T-cell (primary cell): ENCODE results near the gene CLCF1. TPM values are rescaled to one million over a fixed set of nuclear protein-coding genes. Genes with fewer than 3 reads are reported as not detected.
A peak's percentile ranks its signal among the peaks of the same experiment; 100 is the strongest.

Experiments
- ATAC-seq, 4 experiments: fragments of 200-7000 bp in 3 of 4; fragments of 150-1000 bp in 1 of 4; cut with Tn5 transposase; replicated peaks in 1 of 4; 1 replicate in 3 of 4; 2 replicates in 1 of 4; pipeline ENCODE4 v1.10.0; 2021; ENCODE audit warnings: moderate library complexity in 3 of 4, mild to moderate bottlenecking in 2 of 4, moderate number of reproducible peaks in 1 of 4
- CTCF ChIA-PET, 2 donors: fragments of 300-600 bp; sonication (Branson Sonifier 250); formaldehyde crosslinking; loops; one replicate each; lab custom pipeline; 2022; ENCODE audit warnings: antibody characterized with exemption in 2 of 2; lab: Charles Lee
- POLR2A ChIA-PET, 2 donors: fragments of 300-600 bp; sonication (Branson Sonifier 250); formaldehyde crosslinking; loops; one replicate each; lab custom pipeline; 2022; ENCODE audit warnings: antibody characterized with exemption in 2 of 2; lab: Charles Lee
- DNase-seq, 35 experiments: peaks; one replicate each; pipeline versions ENCODE4 v3.0.0 to v3.0.0-alpha.2; 2013 to 2023
- H3K27ac ChIP-seq: one replicate; pipeline ENCODE4 v1.5.1; 2013; ENCODE audit warnings: low read length
- H3K27me3 ChIP-seq, 2 experiments: replicated peaks in 1 of 2; 1 replicate in 1 of 2; 2 replicates in 1 of 2; pipeline versions ENCODE4 v1.6.1 to v1.7.0; 2013; ENCODE audit warnings: low read length in 1 of 2, mixed read lengths in 1 of 2; ENCODE audit not compliant: control insufficient read depth in 2 of 2, insufficient read depth in 2 of 2; ENCODE audit errors: extremely low read depth in 1 of 2
- H3K36me3 ChIP-seq, 2 donors: 1 replicate in 1 of 2; 2 replicates in 1 of 2; pipeline versions ENCODE4 v1.6.1 to v1.7.0; 2013; ENCODE audit warnings: low read length in 1 of 2; ENCODE audit not compliant: control insufficient read depth in 2 of 2, insufficient read depth in 1 of 2; ENCODE audit errors: extremely low read depth in 1 of 2
- H3K4me1 ChIP-seq, 2 experiments: 1 replicate in 1 of 2; 2 replicates in 1 of 2; pipeline versions ENCODE4 v1.6.1 to v1.7.0; 2013; ENCODE audit warnings: low read length in 2 of 2, mixed read lengths in 1 of 2; ENCODE audit not compliant: insufficient read depth in 2 of 2, control insufficient read depth in 1 of 2; ENCODE audit errors: extremely low read depth in 1 of 2
- H3K4me3 ChIP-seq, 2 donors: 1 replicate in 1 of 2; 2 replicates in 1 of 2; pipeline versions ENCODE4 v1.5.1 to v1.7.0; 2013; ENCODE audit warnings: mild to moderate bottlenecking in 2 of 2, low read length in 1 of 2, moderate library complexity in 1 of 2; ENCODE audit not compliant: control insufficient read depth in 1 of 2; ENCODE audit errors: extremely low read depth in 1 of 2
- H3K9me3 ChIP-seq: 2 replicates; pipeline ENCODE4 v1.7.0; 2013
- H3K27ac Mint-ChIP-seq, 2 donors: one replicate each; pipeline ENCODE4 v1.8.0; 2020 to 2021; ENCODE audit warnings: mild to moderate bottlenecking in 2 of 2, mixed read lengths in 2 of 2
- H3K27me3 Mint-ChIP-seq, 2 donors: one replicate each; pipeline ENCODE4 v1.8.0; 2021 to 2022; ENCODE audit warnings: mixed read lengths in 2 of 2
- H3K36me3 Mint-ChIP-seq: one replicate; pipeline ENCODE4 v1.8.0; 2021; ENCODE audit warnings: mixed read lengths
- H3K4me1 Mint-ChIP-seq, 3 donors: one replicate each; pipeline ENCODE4 v1.8.0; 2020 to 2022; ENCODE audit warnings: mixed read lengths in 3 of 3, mild to moderate bottlenecking in 1 of 3
- H3K4me3 Mint-ChIP-seq, 3 donors: one replicate each; pipeline ENCODE4 v1.8.0; 2020 to 2022; ENCODE audit warnings: mild to moderate bottlenecking in 3 of 3, mixed read lengths in 3 of 3, moderate library complexity in 3 of 3
- H3K9me3 Mint-ChIP-seq, 3 donors: one replicate each; pipeline ENCODE4 v1.8.0; 2020 to 2022; ENCODE audit warnings: mixed read lengths in 3 of 3
- WGBS: methylation state at CpG from one replicate; pipeline ENCODE4 v1.1.5; 2013; ENCODE audit warnings: missing lambda C conversion rate; ENCODE audit not compliant: insufficient coverage; 5-methylcytosine and 5-hydroxymethylcytosine counted together
- total RNA-seq, 35 experiments: library from RNA in 6 of 35; stranded (reverse) in 6 of 35; fragments of 120-200 nt in 1 of 35; gene quantifications; one replicate each; pipeline versions ENCODE4 v1.2.1 to v1.2.4 and lab custom pipeline; 2013 to 2026

Gene CLCF1
- total RNA-seq, 5 donors from 2014 or later (not counting 1 experiment from before 2014, with no cell fraction given) = 2.2 to 8.5 (median 4.1) TPM

- Histone ChIP-seq H3K4me3 (no peak overlapping the region), H3K27ac (no peak overlapping the region), H3K27me3 (peaks cover 0 to 3% of the 10 kb centered on the region in 2 experiments), H3K9me3 (no peaks in the 10 kb centered on the region), H3K4me1 (peaks cover 1 to 31% of the 10 kb centered on the region in 2 experiments), H3K36me3 (no peaks in the 10 kb centered on the region)
- DNase-seq (no peak), ATAC-seq (no peak)
- peak overlapping the region in 1 of 2 donors; percentile 22 for H3K27ac Mint-ChIP-seq
- ChIA-PET CTCF (interaction anchor here in 1 of 2 donors (1.9 kb wide), 1 partner anchor 36 kb away, joined by 8 read pairs; no protein-coding TSS in a partner anchor), POLR2A (no interaction called here)
- H3K9me3 Mint-ChIP-seq = no peaks in the 10 kb centered on the region
- peaks cover 24 to 26% (median 26%) of the 10 kb centered on the region in 3 donors for H3K4me1 Mint-ChIP-seq
- no peak overlapping the region for H3K4me3 Mint-ChIP-seq
- H3K36me3 Mint-ChIP-seq = no peaks in the 10 kb centered on the region
- 50% methylated on average over 2 of the region's 6 CpGs for WGBS
- H3K27me3 Mint-ChIP-seq = peaks cover 0 to 8% of the 10 kb centered on the region in 2 donors
These were observed 14.1 kb upstream of the CLCF1 start for GRCh38 chr11:67387518-67387917.

DNA sequence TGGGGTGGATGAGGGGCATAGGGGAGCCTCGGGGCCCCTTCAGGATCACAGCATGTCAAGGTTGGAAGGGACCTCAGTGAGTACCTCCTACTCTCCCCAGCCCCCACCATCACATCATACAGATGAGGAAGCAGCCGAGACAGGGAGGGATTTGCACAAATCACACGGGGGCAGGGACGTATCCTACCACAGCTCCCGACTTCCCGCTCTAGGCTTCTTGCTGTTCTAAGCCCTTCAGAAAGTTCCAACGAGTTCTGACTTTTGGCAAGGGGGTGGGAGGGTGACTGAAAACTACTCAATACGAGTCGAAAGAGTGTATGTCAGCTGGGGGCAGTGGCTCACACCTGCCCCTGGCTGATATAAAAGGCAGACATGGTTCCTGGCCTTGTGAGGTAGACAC lies 13.7 kb upstream of the CLCF1 start:
- no peak overlapping the region for H3K4me3 ChIP-seq
- peaks cover 0 to 8% of the 10 kb centered on the region in 2 donors for H3K27me3 Mint-ChIP-seq
- no peaks in the 10 kb centered on the region for H3K9me3 Mint-ChIP-seq
- no peaks in the 10 kb centered on the region for H3K36me3 ChIP-seq
- ChIA-PET CTCF (interaction anchor here (0.6 to 1.9 kb wide), 6 partner anchors 27 to 242 kb away, joined by 3 to 8 read pairs (median 4); partner anchors contain the start of genes NUDT8 (in 1 of the 2) and POLD4 (in 1 of the 2)), POLR2A (interaction anchor here in 1 of 2 donors (0.6 to 0.7 kb wide), 2 partner anchors 31 to 744 kb away, joined by 3 read pairs; no protein-coding TSS in a partner anchor)
- DNase-seq (no peak), ATAC-seq (no peak)
- no peak overlapping the region for H3K4me3 Mint-ChIP-seq
- H3K4me1 Mint-ChIP-seq = peaks cover 21 to 25% (median 24%) of the 10 kb centered on the region in 3 donors
- peaks cover 0 to 3% of the 10 kb centered on the region in 2 experiments for H3K27me3 ChIP-seq
- no peaks in the 10 kb centered on the region for H3K9me3 ChIP-seq
- no peaks in the 10 kb centered on the region for H3K36me3 Mint-ChIP-seq
- 46% methylated on average over 2 of the region's 9 CpGs for WGBS
- H3K4me1 ChIP-seq = peaks cover 0 to 31% of the 10 kb centered on the region in 2 experiments
- H3K27ac Mint-ChIP-seq = no peak overlapping the region
- H3K27ac ChIP-seq = no peak overlapping the region

DNA sequence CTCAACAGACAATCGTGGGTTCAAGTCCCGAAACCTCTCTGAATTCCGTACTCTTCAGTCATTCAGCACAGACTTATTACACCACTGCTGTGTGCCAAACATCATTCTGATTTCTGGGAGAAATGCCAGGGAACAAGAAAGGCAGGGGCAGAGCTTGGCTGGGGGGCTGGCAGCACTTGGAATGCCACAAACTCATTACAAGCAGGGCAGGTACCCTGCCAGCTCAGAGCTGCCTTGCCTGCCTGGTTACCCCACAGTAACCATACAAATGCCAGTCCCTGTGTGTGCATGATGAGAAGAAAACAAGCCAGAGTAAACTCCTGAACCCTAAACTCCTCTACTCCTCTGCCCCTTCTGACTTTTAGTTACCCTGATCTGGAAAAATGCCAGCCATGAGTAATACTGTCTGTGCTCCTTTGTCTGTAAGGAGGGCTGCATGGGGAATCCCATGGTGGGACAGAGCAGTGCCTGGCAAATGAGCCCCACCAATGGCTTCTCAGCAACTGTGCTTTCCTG lies 11.5 kb upstream of the CLCF1 start:
- Histone ChIP-seq H3K36me3 (no peaks in the 10 kb centered on the region), H3K27ac (no peak overlapping the region), H3K4me3 (no peak overlapping the region), H3K27me3 (peaks cover 0 to 6% of the 10 kb centered on the region in 2 experiments), H3K4me1 (peaks cover 0 to 13% of the 10 kb centered on the region in 2 experiments), H3K9me3 (no peaks in the 10 kb centered on the region)
- H3K36me3 Mint-ChIP-seq = no peaks in the 10 kb centered on the region
- POLR2A ChIA-PET = no interaction called here
- no peak overlapping the region for H3K27ac Mint-ChIP-seq
- H3K9me3 Mint-ChIP-seq = no peaks in the 10 kb centered on the region
- H3K4me1 Mint-ChIP-seq = peaks cover 15 to 23% (median 16%) of the 10 kb centered on the region in 3 donors
- DNase-seq = no peak
- ATAC-seq = no peak
- WGBS = 92% methylated on average over 3 of the region's 3 CpGs
- CTCF ChIA-PET = interaction anchor here in 1 of 2 donors (1.1 kb wide), 1 partner anchor 32 kb away, joined by 3 read pairs; the partner anchor contains the start of gene POLD4
- peaks cover 3 to 8% of the 10 kb centered on the region in 2 donors for H3K27me3 Mint-ChIP-seq
- H3K4me3 Mint-ChIP-seq = no peak overlapping the region

DNA sequence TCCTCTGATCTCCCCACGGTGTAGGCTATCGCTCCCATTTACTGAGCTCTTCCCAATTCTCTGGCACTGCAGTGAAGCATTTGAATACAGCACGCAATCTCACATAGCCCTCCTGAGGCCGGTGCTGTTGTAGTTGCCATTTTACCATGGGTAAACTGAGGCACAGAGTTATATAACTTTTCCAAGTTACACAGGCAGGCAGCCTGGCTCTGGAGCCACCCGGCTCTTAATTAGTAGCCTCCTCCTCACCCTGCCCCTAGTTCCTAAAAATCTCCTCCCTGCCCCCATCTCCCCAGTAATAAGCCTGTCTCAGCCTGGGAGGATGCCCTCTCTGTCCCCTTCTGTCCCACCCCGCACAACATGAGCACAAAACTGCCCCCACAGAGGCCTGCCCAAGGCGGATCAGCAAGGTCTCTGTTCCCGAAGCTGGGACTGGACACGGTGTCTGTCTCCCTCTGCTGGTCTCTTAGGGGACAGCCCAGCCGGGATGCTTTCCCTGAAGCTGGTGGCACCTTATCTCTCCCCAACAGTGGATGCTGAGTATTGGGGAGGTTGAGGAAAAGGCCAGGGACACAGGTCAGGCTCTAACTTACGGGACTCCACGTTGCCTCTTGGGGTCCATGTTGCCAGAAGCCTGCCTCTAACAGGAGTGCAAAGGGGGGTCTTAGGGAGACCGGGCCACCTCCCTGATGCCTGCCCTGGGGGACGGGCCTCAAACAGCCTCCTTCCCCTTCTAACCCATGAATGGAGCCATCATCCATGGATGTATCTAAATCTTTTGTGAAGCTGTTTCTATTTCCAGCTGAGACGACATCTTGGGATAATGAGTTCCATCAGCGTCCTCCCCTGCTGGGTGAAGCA lies 9.1 kb upstream of the CLCF1 start:
- Mint-ChIP-seq H3K27ac (peak overlapping the region in 1 of 2 donors; percentile 19), H3K4me3 (no peak overlapping the region)
- CTCF ChIA-PET = interaction anchor here (0.5 to 7.0 kb wide), 17 partner anchors 9 to 213 kb away, joined by 3 to 128 read pairs (median 5); partner anchors contain the start of genes POLD4 (in 2 of the 2) and CLCF1 (in 1 of the 2)

GRCh38 chr11:67381244-67381972 lies 8.0 kb upstream of the CLCF1 start:
- H3K4me1 Mint-ChIP-seq = peaks cover 5 to 13% (median 5%) of the 10 kb centered on the region in 3 donors
- H3K36me3 Mint-ChIP-seq = no peaks in the 10 kb centered on the region
- H3K27me3 Mint-ChIP-seq = peaks cover 3 to 8% of the 10 kb centered on the region in 2 donors
- peak overlapping the region; percentile 13 to 76 for H3K27ac Mint-ChIP-seq
- Histone ChIP-seq H3K27ac (no peak overlapping the region), H3K4me1 (peaks cover 0 to 8% of the 10 kb centered on the region in 2 experiments), H3K4me3 (no peak overlapping the region), H3K9me3 (no peaks in the 10 kb centered on the region), H3K36me3 (no peaks in the 10 kb centered on the region), H3K27me3 (peaks cover 0 to 18% of the 10 kb centered on the region in 2 experiments)
- ChIA-PET CTCF (interaction anchor here (0.6 to 7.0 kb wide), 14 partner anchors 7 to 128 kb away, joined by 3 to 128 read pairs (median 4); partner anchors contain the start of genes POLD4 (in 2 of the 2) and CLCF1 (in 1 of the 2)), POLR2A (interaction anchor here in 1 of 2 donors (0.6 kb wide), 1 partner anchor 39 kb away, joined by 4 read pairs; no protein-coding TSS in a partner anchor)
- H3K4me3 Mint-ChIP-seq = no peak overlapping the region
- DNase-seq (no peak), ATAC-seq (no peak)
- no peaks in the 10 kb centered on the region for H3K9me3 Mint-ChIP-seq
- WGBS = 80% methylated on average over 10 of the region's 13 CpGs

More for the DNA sequence above, 9.1 kb upstream of the CLCF1 start:
- POLR2A ChIA-PET = interaction anchor here in 1 of 2 donors (0.6 kb wide), 1 partner anchor 40 kb away, joined by 4 read pairs; no protein-coding TSS in a partner anchor
- no peak overlapping the region for H3K27ac ChIP-seq
- H3K4me3 ChIP-seq = no peak overlapping the region
- H3K4me1 Mint-ChIP-seq = peaks cover 5 to 13% (median 5%) of the 10 kb centered on the region in 3 donors
- H3K4me1 ChIP-seq = peaks cover 0 to 8% of the 10 kb centered on the region in 2 experiments
- H3K36me3 ChIP-seq = no peaks in the 10 kb centered on the region
- H3K27me3 Mint-ChIP-seq = peaks cover 3 to 8% of the 10 kb centered on the region in 2 donors
- H3K9me3 Mint-ChIP-seq = no peaks in the 10 kb centered on the region
- no peaks in the 10 kb centered on the region for H3K9me3 ChIP-seq
- ATAC-seq (peak; percentile 91 to 95 (median 92)), DNase-seq (peak; percentile 54 to 90 (median 78))
- WGBS = 61% methylated on average over 9 of the region's 16 CpGs
- peaks cover 0 to 14% of the 10 kb centered on the region in 2 experiments for H3K27me3 ChIP-seq
- H3K36me3 Mint-ChIP-seq = no peaks in the 10 kb centered on the region
